Ovary (tissue), 9 donors: ENCODE results near the gene TBCD. TPM values are rescaled to one million over a fixed set of nuclear protein-coding genes. Genes with fewer than 3 reads are reported as not detected.

Experiments used
- DNase-seq, 5 donors: peaks; one replicate each; pipeline ENCODE4 v3.0.0-alpha.2; 2019 to 2020
- H3K27ac ChIP-seq, 2 donors: fragments of 200-600 bp; one replicate each; pipeline versions ENCODE4 v1.5.1 to v1.8.0; 2019 to 2022
- H3K27me3 ChIP-seq: fragments of 200-600 bp; one replicate; pipeline ENCODE4 v1.8.0; 2022
- H3K36me3 ChIP-seq: fragments of 200-600 bp; sonication (generic); one replicate; pipeline ENCODE4 v1.5.1; 2019
- H3K4me1 ChIP-seq: one replicate; pipeline ENCODE4 v1.8.1; 2013; ENCODE audit warnings: mild to moderate bottlenecking, moderate library complexity; ENCODE audit not compliant: insufficient read depth
- H3K4me3 ChIP-seq: fragments of 200-600 bp; sonication (generic); one replicate; pipeline ENCODE4 v1.5.1; 2017
- H3K9me3 ChIP-seq, 2 donors: fragments of 200-600 bp in 1 of 2; sonication (generic) in 1 of 2; one replicate each; pipeline versions ENCODE4 v1.5.1 to v1.8.1; 2013 to 2019; ENCODE audit warnings: mild to moderate bottlenecking in 1 of 2, moderate library complexity in 1 of 2
- CTCF ChIP-seq, 3 donors: fragments of 450-650 bp in 2 of 3; fragments of 200-600 bp in 1 of 3; IDR thresholded peaks; one replicate each; pipeline versions ENCODE4 v1.5.1 to v1.8.0; 2016 to 2022; ENCODE audit warnings: antibody characterized with exemption in 3 of 3, mild to moderate bottlenecking in 1 of 3
- EP300 ChIP-seq: sonication (generic); formaldehyde crosslinking; IDR thresholded peaks from one replicate; pipeline ENCODE4 v1.6.1; 2017; ENCODE audit warnings: antibody characterized with exemption
- POLR2A ChIP-seq: fragments of 450-650 bp; IDR thresholded peaks from one replicate; pipeline ENCODE4 v1.6.1; 2017; ENCODE audit warnings: antibody characterized with exemption, mild to moderate bottlenecking, moderate library complexity
- WGBS, 3 donors: extraction: QIAGEN DNeasy Blood & Tissue Kit in 1 of 3; methylation state at CpG; one replicate each; pipeline versions ENCODE4 v1.1.5 to v1.1.7; 2013 to 2017; 5-methylcytosine and 5-hydroxymethylcytosine counted together
- intact Hi-C, 4 donors: fragments of 100-400 bp; cut with DNase I; formaldehyde crosslinking; loops; one replicate each; pipeline versions ENCODE4 v1.11.0 to v1.15.1; 2022 to 2023
- polyA plus RNA-seq, 2 donors: library from polyadenylated mRNA; stranded (reverse); fragments of 200-250 nt in 1 of 2; fragments of 350-450 nt in 1 of 2; fragmentation: Illumina TruSeq in 1 of 2; extraction: RNeasy Lipid Tissue Mini Kit (QIAGEN cat#74804) in 1 of 2; gene quantifications; one replicate each; pipeline ENCODE4 v1.2.3, GENCODE V29; 2013 to 2014
- total RNA-seq, 7 donors: library from RNA; depleted of rRNA in 2 of 7; stranded (reverse); fragments of >200 nt in 2 of 7; fragmentation: NEBNext Ultra II Directional in 3 of 7; extraction: Animal tissue kit (Norgen Biotek cat#: 25700) in 3 of 7; gene quantifications; one replicate each; pipeline versions ENCODE4 v1.1.0 to v1.2.4, GENCODE V29; 2016 to 2023
- donor health status: DM: no; HTN: no; CAD: no; lungs with moderate emphysema.
- donor health status: DM: no; HTN: no; CAD: no.
- donor health status: Bipolar disorder and iron deficiency.
- donor health status: DM: yes; HTN: yes; CAD: no.
- donor health status: DM: no; HTN: no; CAD: no.
- donor health status: DM: yes; HTN: yes; CAD: no.

Gene TBCD
- total and polyA plus RNA-seq, 9 donors, result 29.2 to 88.3 (median 59.2) TPM

- intact Hi-C loops, result loop anchor here in 1 of 4 donors (10.0 kb wide), 1 partner anchor 425 kb away; the partner anchor contains the start of gene TEX19
- H3K9me3 ChIP-seq, result no peaks in the 10 kb centered on the region
- WGBS, 3 donors, result 88 to 90% (median 88%) methylated on average over 23 of the region's 23 CpGs
Measured at GRCh38 chr17:82779541-82779940, 27.7 kb downstream of the TBCD start.

GRCh38 chr17:82780195-82780594 is 28.3 kb downstream of the TBCD start:
- DNase-seq, result no peak
- Histone ChIP-seq H3K9me3 (no peaks in the 10 kb centered on the region), H3K4me3 (no peak overlapping the region), H3K36me3 (no peaks in the 10 kb centered on the region), H3K27me3 (no peaks in the 10 kb centered on the region), H3K27ac (no peak overlapping the region), H3K4me1 (no peaks in the 10 kb centered on the region)
- TF ChIP-seq CTCF (IDR thresholded peaks at IDR 0.05), result no peak
- TF ChIP-seq POLR2A, result no peak
- TF ChIP-seq EP300, result no peak
- intact Hi-C loops, result loop anchor here in 2 of 4 donors (5.0 to 10.0 kb wide), 2 partner anchors 127 to 135 kb away; no protein-coding TSS in a partner anchor
- WGBS, 3 donors, result 68 to 78% (median 69%) methylated on average over 12 of the region's 12 CpGs

More at GRCh38 chr17:82779541-82779940, 27.7 kb downstream of the TBCD start:
- no peaks in the 10 kb centered on the region for H3K36me3 ChIP-seq
- H3K4me1 ChIP-seq, result no peaks in the 10 kb centered on the region
- DNase-seq, result no peak
- TF ChIP-seq EP300 (no peak), CTCF (IDR thresholded peaks at IDR 0.05) (no peak), POLR2A (no peak)
- no peak overlapping the region for H3K27ac ChIP-seq
- H3K4me3 ChIP-seq, result no peak overlapping the region
- H3K27me3 ChIP-seq, result no peaks in the 10 kb centered on the region

- Histone ChIP-seq H3K9me3 (no peaks in the 10 kb centered on the region), H3K27ac (no peak overlapping the region), H3K27me3 (no peaks in the 10 kb centered on the region), H3K4me1 (no peaks in the 10 kb centered on the region), H3K36me3 (no peaks in the 10 kb centered on the region), H3K4me3 (no peak overlapping the region)
- no peak for DNase-seq
- intact Hi-C loops, result loop anchor here in 2 of 4 donors (5.0 to 10.0 kb wide), 2 partner anchors 126 to 134 kb away; no protein-coding TSS in a partner anchor
- WGBS, 3 donors, result 77 to 79% (median 79%) methylated on average over 27 of the region's 27 CpGs
- TF ChIP-seq POLR2A, result no peak
- no peak for TF ChIP-seq CTCF (IDR thresholded peaks at IDR 0.05)
- TF ChIP-seq EP300, result no peak
Measured at GRCh38 chr17:82780971-82781893, 29.4 kb downstream of the TBCD start.

- H3K36me3 ChIP-seq, result no peaks in the 10 kb centered on the region
- WGBS, 3 donors, result 23 to 29% (median 25%) methylated on average over 8 of the region's 8 CpGs
- intact Hi-C loops, result loop anchor here in 2 of 4 donors (5.0 to 10.0 kb wide), 2 partner anchors 125 to 133 kb away; no protein-coding TSS in a partner anchor
- peak; percentile 71 to 89 (median 84) for DNase-seq
- H3K27ac ChIP-seq, result no peak overlapping the region
- no peak overlapping the region for H3K4me3 ChIP-seq
- no peaks in the 10 kb centered on the region for H3K4me1 ChIP-seq
- H3K27me3 ChIP-seq, result no peaks in the 10 kb centered on the region
- no peak for TF ChIP-seq POLR2A
- peak; percentile 74 to 89 (median 89) for TF ChIP-seq CTCF (IDR thresholded peaks at IDR 0.05)
- TF ChIP-seq EP300, result no peak
- H3K9me3 ChIP-seq, result no peaks in the 10 kb centered on the region
Measured at GRCh38 chr17:82781894-82782274, 30.0 kb downstream of the TBCD start.
